GM21526 (cell line): ENCODE data around the gene RAD17.
"Not testable (repeated sequence)": the region's sequence is repeated elsewhere in the genome, so short reads cannot be mapped to it uniquely, and the experiment has no call there.

ENCODE experiments used
- ATAC-seq: cut with Tn5 transposase; IDR thresholded peaks from one replicate; pipeline ENCODE4 v1.9.1; 2021; ENCODE audit warnings: moderate library complexity; ENCODE audit not compliant: unreplicated experiment, low FRiP score

Gene RAD17

GRCh38 chr5:69372394-69372793, 2.8 kb downstream of the RAD17 start:
- ATAC-seq, result no peak

DNA sequence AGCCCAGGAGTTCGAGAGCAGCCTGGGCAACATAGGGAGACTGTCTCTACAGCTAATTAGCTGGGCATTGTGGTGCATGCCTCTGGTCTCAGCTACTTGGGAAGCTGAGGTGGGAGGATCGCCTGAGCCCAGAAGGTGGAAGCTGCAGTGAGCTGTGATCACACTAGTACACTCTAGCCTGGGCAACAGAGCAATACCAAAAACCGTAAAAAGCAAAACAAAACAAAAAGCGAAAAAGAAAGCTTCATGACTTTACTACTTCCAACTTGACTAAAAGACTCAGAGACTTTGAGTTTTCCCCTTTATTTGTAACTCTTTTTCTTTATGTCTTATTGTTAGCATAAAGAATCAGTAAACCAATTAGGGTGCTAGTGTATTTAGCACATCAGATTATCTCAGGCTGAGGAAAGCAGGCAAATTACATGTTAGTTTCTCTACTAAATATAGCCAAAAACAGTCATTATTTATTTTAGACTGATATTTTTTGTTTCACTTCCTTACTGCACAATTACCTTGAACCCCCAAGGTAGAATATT, 5.4 kb downstream of the RAD17 start:
- ATAC-seq, result peak; percentile 59

GRCh38 chr5:69378376-69378775, 8.8 kb downstream of the RAD17 start:
- no peak for ATAC-seq

GRCh38 chr5:69404659-69405330, 35.2 kb downstream of the RAD17 start:
- ATAC-seq, result no peak

- ATAC-seq, result no peak
Observed at GRCh38 chr5:69414885-69415583, 45.4 kb downstream of the RAD17 start, which contains the start of gene MARVELD2. Gene MARVELD2 (plus strand): TSS chr5:69415116. CDS start chr5:69419386, 4,270 bp downstream.

DNA sequence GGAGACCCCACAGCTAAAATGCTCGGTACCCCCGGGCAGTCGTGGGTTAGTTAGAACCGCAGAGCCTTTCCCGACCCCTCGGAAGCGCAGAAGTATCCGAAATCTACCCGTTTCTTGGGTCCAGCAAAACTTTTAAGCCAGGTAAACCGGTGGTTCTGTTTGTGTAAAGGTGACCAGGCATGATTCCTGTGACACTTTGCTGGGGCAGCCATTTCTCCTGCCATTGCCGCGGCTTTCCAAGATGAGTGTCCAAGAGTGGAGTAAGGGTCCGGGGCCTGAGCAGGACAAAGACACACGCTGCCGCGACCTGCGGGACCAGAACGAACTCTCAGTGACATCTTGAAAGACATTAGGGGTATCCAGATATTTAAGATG, 46.0 kb downstream of the RAD17 start:
- no peak for ATAC-seq

DNA sequence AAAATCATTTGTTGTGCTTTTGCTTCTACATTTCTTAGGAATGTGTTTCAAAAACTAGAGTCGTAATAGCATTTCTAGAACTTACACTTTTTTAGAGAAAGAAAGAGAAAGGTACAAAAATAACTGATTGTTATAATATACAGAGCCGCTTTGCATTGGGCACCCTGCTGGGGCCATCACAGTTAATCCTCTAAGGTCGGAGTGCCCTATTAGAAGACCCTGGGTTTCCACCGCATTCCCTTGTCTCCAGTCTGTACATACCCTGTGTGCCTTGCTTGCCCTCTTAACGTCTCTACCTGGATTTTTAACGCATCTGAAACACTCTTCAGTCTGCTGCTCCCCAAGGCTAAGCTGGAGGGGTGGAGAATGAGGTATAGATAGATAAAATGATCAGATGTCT, 46.6 kb downstream of the RAD17 start:
- no peak for ATAC-seq

GRCh38 chr5:69416699-69417098, 47.1 kb downstream of the RAD17 start:
- ATAC-seq, result no peak

GRCh38 chr5:69418554-69418953, 48.9 kb downstream of the RAD17 start:
- ATAC-seq, result no peak

DNA sequence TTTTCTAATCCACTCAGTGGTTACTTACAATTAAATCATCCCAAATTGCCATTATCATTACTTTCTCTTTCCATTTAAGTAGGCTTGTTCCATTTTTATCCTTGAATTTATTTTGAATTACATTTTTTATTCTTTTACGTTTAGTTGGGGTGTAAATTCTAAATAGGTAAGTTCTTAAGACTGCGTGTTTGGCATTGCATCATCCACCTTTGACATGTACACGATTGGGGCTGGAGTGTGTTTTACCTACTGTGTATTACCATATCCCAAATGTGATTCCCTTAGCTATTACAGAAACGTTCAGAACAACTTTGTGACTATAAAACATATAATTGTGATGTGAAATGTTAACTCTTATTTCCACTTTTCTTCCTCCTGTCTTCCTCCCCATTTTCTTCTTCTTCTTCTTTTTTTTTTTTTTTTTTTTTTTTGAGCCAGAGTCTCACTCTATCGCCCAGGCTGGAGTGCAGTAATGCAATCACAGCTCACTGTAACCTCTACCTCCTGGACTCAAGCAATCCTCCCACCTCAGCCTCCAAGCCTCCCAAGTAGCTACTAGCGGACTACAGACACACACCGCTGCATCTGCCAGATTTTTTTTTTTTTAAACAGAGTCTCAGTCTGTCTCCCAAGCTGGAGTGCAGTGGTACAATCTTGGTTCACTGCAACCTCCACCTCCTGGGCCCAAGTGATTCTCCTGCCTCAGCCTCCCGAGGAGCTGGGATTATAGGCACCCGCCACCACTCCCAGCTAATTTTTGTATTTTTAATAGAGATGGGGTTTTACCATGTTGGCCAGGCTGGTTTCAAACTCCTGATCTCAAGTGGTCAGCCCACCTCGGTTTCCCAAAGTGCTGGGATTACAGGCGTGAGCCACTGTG, 62.0 kb downstream of the RAD17 start:
- no peak for ATAC-seq

GRCh38 chr5:69432412-69433206, 63.0 kb downstream of the RAD17 start:
- peak; percentile 59 for ATAC-seq

DNA sequence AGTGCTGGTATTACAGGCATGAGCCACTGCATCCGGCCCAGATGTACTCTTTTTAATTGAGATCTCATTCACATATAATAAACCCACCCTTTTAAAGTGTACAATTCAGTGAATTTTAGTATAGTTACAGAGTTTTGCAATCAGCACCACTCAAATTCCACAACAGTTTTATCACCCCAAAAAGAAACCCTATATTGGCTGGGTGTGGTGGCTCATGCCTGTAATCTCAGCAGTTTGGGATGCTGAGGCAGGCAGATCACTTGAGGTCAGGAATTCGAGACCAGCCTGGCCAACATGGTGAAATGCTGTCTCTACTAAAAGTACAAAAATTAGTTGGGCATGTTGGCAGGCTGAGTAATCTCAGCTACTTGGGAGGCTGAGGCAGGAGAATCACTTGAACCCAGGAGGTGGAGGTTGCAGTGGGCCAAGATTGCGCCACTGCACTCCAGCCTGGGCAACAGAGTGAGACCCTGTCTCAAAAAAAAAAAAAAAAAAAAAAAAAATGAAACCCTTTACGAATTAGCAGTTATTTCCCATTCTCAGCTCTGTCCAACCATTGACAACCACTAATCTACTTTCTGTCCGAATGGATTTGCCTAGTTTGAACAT, 65.8 kb downstream of the RAD17 start:
- not testable (repeated sequence) for ATAC-seq

GRCh38 chr5:69444127-69444754, 74.6 kb downstream of the RAD17 start:
- ATAC-seq, result no peak

DNA sequence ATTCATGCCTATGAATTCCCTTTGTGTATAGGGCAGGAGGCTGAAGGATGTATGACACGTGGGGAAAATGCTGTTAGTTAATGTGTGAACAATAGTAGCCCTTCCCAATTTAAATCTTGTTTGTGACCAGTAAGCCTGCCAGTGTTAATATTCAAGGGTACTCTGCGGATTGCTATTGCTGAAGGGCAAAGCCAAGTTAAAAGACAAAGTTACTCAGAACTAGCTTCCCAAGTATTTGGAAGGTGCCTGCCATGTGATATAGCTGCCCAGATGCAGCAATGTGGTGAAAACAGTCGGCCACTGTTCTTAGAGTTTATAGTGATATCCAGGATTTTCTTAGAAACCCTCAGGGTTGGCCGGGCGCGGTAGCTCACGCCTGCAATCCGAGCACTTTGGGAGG, 79.9 kb downstream of the RAD17 start:
- no peak for ATAC-seq

GRCh38 chr5:69450116-69450515, 80.5 kb downstream of the RAD17 start:
- ATAC-seq, result no peak

GRCh38 chr5:69450527-69450926, 80.9 kb downstream of the RAD17 start:
- ATAC-seq, result not testable (repeated sequence)

DNA sequence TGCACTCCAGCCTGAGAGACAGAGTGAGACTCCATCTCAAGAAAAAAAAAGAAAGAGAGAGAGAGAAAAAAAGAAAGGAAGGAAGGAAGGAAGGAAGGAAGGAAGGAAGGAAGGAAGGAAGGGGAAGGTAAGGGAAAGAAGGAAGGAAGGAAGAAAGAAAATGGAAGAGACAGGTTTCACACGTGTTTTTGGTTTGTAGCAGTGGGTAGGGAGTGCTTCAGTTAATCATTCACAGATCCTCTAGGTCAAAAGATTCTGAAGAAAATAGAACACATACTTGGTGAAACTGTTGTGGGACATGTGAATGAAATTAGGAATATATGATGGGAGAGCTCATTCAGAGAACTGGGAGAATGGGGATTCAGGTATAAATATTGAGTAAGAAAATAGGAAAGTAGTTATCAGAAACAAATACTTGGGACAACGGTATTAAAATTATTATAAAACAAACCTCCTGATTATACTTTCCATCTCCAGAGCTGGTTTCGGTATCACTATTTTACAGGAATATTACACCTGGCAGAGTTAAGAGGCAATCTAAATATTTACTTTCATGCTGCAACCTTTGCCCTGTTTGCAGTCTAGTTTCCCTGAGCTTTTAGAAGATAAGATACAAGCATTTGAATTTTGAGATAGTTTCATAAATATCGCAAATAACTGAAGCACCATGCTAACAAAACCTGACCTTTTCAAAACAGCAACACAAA, 82.5 kb downstream of the RAD17 start:
- no peak for ATAC-seq

DNA sequence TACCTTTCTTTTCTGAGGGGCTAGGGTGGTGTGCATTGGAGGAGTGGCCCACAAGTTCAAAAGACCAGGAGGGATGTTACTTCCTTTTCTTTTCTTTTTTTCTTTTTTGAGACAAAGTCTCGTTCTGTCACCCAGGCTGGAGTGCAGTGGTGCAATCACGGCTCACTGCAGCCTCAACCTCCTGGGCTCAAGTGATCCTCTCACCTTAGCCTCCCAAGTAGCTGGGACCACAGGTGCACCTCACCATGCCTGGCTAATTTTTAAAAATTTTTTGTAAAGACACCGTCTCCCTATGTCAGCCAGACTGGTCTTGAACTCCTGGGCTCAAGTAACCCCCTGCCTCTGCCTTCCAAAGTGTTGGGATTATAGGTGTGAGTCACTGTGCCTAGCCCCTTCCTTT, 83.9 kb downstream of the RAD17 start:
- not testable (repeated sequence) for ATAC-seq
